ENCODE data around the gene CDCA5.

CDCA5 gene

GRCh38 chr11:65083834-65084597 is at the start of gene CDCA5, which contains the start of gene ZFPL1:
CDCA5 (minus strand) TSS chr11:65084040; CDS start chr11:65083978, 62 bp downstream.
ZFPL1 (plus strand) TSS chr11:65084222; CDS start chr11:65084699, 477 bp downstream.
- DNase-seq: peak; percentile 93

GRCh38 chr11:65132988-65133700 is 49.3 kb upstream of the CDCA5 start:
- no peak for DNase-seq

- no peak for DNase-seq
Measured at GRCh38 chr11:65132238-65132987, 48.6 kb upstream of the CDCA5 start.

GRCh38 chr11:65131895-65132237 is 48.0 kb upstream of the CDCA5 start:
- no peak for DNase-seq

- DNase-seq: no peak
Measured at GRCh38 chr11:65131417-65131776, 47.6 kb upstream of the CDCA5 start.

- no peak for DNase-seq
Measured at GRCh38 chr11:65130631-65131416, 47.0 kb upstream of the CDCA5 start.

GRCh38 chr11:65129649-65130441 is 46.0 kb upstream of the CDCA5 start:
- no peak for DNase-seq

- DNase-seq: no peak
Measured at GRCh38 chr11:65128182-65129145, 44.6 kb upstream of the CDCA5 start.

- DNase-seq: no peak
Measured at GRCh38 chr11:65127473-65128181, 43.8 kb upstream of the CDCA5 start.

- DNase-seq: no peak
Measured at GRCh38 chr11:65126624-65127274, 42.9 kb upstream of the CDCA5 start.

GRCh38 chr11:65125197-65126056 is 41.6 kb upstream of the CDCA5 start:
- no peak for DNase-seq

- DNase-seq: no peak
Measured at GRCh38 chr11:65124480-65125196, 40.8 kb upstream of the CDCA5 start.

- peak; percentile 97 for DNase-seq
Measured at GRCh38 chr11:65121865-65122696, 38.2 kb upstream of the CDCA5 start, which contains the start of the genes FAU and MRPL49. FAU (minus strand) TSS chr11:65122134; CDS start chr11:65121813, 321 bp downstream. MRPL49 (plus strand) TSS chr11:65122321; CDS start chr11:65122347, 26 bp downstream.

- no peak for DNase-seq
Measured at GRCh38 chr11:65121447-65121864, 37.6 kb upstream of the CDCA5 start.

- DNase-seq: no peak
Measured at GRCh38 chr11:65120831-65121230, 37.0 kb upstream of the CDCA5 start.

- no peak for DNase-seq
Measured at GRCh38 chr11:65119670-65119995, 35.8 kb upstream of the CDCA5 start.
